GM21526 (cell line): ENCODE results near the gene PCNX2.
A peak's percentile ranks its signal among the peaks of the same experiment; 100 is the strongest.

Source experiments
- ATAC-seq: cut with Tn5 transposase; IDR thresholded peaks from one replicate; pipeline ENCODE4 v1.9.1; 2021; ENCODE audit warnings: moderate library complexity; ENCODE audit not compliant: unreplicated experiment, low FRiP score

PCNX2 gene

GRCh38 chr1:232950197-232951176, 345.0 kb downstream of the PCNX2 start, which contains the start of gene NTPCR:
TSS of gene NTPCR (plus strand) at chr1:232950611. CDS start at chr1:232950711, 100 bp downstream.
- peak; percentile 87 for ATAC-seq

DNA sequence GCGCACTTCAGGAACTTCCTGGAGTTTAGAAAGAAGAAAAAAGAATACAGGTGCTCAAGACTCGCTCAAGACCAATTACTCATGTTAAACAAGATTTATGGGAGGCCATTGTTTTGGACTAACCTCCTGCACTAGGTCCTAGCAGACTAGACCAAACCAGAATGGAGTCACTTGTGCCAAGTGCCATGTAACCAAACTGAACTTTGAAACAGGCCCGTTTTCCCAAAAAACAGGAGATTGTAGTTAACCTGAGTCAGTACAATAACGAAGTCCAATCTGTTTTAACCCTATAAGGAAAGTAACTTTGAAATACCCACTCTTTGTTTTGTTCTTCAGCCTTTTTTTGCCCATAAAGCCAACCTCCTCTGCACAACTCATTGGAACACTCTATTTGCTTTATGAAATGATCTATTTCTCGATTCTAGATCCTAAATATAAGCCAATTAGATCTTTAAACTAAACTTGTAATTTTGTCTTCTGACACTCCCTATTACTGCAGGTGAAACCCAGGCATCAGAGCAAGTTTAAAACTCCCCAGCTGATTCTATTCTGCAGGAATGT, 345.8 kb downstream of the PCNX2 start:
- ATAC-seq, result no peak

GRCh38 chr1:232944347-232944746, 351.2 kb downstream of the PCNX2 start:
- ATAC-seq, result no peak

DNA sequence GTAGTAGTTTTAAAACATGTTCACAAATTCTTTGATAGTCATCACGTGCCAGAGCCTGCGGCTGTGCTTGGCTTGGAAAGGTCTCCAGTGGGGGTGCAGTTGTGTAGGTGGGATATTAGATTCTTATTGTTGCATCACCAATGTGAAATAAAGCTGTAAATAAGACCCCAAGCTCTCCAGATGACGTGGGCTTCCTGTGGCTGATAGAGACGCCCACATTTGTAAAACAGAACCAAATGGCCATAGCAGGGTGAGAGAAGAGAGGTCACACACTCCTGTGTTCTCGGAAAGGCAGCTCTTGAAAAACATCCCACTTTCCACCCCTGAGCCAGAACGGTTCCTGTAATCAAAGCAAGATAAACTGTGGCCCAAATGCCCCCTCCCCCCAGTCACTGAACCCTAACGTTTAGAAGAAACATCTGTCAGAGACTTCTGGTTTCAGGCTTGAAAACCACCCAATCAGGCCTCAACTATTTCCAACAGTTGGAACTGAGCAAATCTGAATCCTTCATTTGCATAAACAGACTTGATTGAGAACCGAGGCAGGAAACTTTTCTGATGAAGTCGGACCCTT, 351.8 kb downstream of the PCNX2 start:
- ATAC-seq, result peak; percentile 67

- ATAC-seq, result no peak
Observed at GRCh38 chr1:232942413-232943294, 352.9 kb downstream of the PCNX2 start.

- no peak for ATAC-seq
Observed at GRCh38 chr1:232940262-232940661, 355.3 kb downstream of the PCNX2 start.

DNA sequence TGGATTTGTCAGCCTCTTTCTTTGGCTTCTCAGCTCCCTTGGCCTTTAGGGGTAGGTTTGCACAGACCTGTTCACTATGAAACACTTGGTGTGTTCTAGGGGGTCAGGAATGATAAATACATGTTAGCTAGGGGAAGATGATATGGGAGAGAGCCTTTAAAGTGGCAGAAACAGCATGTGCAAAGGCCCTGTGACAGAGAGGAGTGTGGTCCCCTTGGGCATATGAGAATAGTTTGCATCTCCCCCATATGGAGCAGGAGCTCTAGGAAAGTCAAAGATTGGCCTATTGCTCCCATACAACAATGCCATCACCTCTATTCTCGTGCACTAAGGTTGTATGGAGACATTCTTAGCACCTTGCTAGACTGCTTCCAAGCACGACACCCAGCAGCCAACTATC, 355.8 kb downstream of the PCNX2 start:
- no peak for ATAC-seq

GRCh38 chr1:232938926-232939325, 356.6 kb downstream of the PCNX2 start:
- no peak for ATAC-seq

DNA sequence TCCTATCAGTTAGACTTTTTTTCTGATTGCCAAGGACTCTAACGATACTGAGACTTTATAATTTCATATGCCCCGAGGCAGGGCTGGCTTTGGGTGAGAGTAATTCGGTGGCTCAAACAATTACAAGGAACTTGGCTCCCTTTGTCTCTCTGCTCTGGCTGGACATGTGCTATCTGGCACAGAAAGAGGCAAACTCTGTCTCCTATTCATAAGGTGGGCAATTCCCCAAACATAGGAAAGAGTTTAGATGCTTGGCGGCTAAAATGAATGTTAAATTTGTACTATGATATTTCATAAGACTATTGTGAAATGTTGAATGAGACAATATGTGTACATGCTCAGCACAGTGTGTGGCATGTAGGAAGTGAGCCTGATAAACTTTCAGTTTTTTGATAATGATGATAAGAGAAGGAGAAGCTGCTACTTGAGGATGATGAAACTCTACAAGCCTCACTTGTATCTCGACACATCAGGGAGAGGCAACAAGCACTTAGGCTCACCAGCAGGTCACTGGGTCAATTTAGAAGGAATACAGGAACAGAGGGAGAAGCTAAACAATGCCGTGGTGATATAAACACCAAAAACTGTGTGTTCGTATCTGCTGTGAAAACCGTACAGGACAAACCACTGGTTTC, 357.7 kb downstream of the PCNX2 start:
- no peak for ATAC-seq

DNA sequence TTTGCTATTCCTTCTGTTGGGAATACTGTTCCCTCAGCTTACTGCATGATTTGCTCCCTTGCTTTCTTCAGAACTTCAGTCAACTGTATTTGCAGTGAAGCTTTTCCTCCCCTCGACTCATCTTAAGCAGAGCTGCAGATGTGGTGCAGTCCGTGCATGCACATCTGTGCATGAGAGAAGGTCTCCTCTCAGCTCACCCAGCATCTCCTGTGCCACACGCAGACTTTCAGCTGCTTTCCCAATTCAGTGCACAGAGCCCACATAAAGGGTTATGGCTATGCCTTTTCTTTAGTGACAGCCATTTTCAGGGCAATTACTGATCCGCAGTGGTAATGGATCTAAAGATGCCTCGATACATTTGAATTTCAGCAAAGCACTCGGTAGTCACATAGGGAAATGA, 358.6 kb downstream of the PCNX2 start:
- ATAC-seq, result no peak
